IMR-90 (cell line): Measurements from ENCODE around the gene PHAF1. TPM values are rescaled to one million over a fixed set of nuclear protein-coding genes. Genes with fewer than 3 reads are reported as not detected.
A peak's percentile ranks its signal among the peaks of the same experiment; 100 is the strongest.

Experiments used
- ATAC-seq: fragments of 200-7000 bp; cut with Tn5 transposase; 2 replicates; pipeline ENCODE4 v1.9.1; 2020; ENCODE audit warnings: low read depth, mild to moderate bottlenecking, moderate library complexity
- BruUV-seq: library from RNA; stranded (reverse); fragments of 400-500 nt; replicated peaks from 2 replicates; lab custom pipeline; 2021; lab: Mats Ljungman, UMichigan
- CTCF ChIA-PET: fragments of 300-600 bp; formaldehyde crosslinking; extraction: SDS; loops from one replicate; lab custom pipeline; 2021; ENCODE audit warnings: antibody characterized with exemption; lab: Yijun Ruan, JAX
- POLR2A ChIA-PET: fragments of 300-600 bp; sonication (Branson Sonifier 250); formaldehyde crosslinking; loops from one replicate; lab custom pipeline; 2022; ENCODE audit warnings: antibody characterized with exemption; ENCODE audit not compliant: unreplicated experiment; lab: Charles Lee
- DNase-seq: peaks from one replicate; pipeline ENCODE4 v3.0.0; 2013
- H2AFZ ChIP-seq: replicated peaks from 2 replicates; pipeline ENCODE3; 2013; ENCODE audit warnings: low read length, mild to moderate bottlenecking; ENCODE audit not compliant: poor library complexity
- H2AK5ac ChIP-seq: 2 replicates; pipeline ENCODE4 v1.6.1; 2013; ENCODE audit warnings: low read depth, low read length, inconsistent platforms
- H2AK9ac ChIP-seq: replicated peaks from 2 replicates; pipeline ENCODE3; 2013; ENCODE audit warnings: mild to moderate bottlenecking, low read depth, low read length, moderate library complexity; ENCODE audit not compliant: poor library complexity
- H2BK120ac ChIP-seq: 2 replicates; pipeline ENCODE4 v1.6.1; 2013; ENCODE audit warnings: low read depth, low read length, inconsistent platforms
- H2BK15ac ChIP-seq: 3 replicates; pipeline ENCODE4 v1.6.1; 2013; ENCODE audit warnings: low read depth, low read length, inconsistent platforms
- H2BK20ac ChIP-seq: 2 replicates; pipeline ENCODE4 v1.6.1; 2013; ENCODE audit warnings: low read depth, mild to moderate bottlenecking, inconsistent platforms, low read length, moderate library complexity
- H2BK5ac ChIP-seq: 2 replicates; pipeline ENCODE4 v1.6.1; 2013; ENCODE audit warnings: mild to moderate bottlenecking, low read depth, low read length, inconsistent platforms; ENCODE audit not compliant: poor library complexity, severe bottlenecking
- H3K14ac ChIP-seq: replicated peaks from 2 replicates; pipeline ENCODE4 v1.6.1; 2013; ENCODE audit warnings: low read depth, low read length, inconsistent platforms
- H3K18ac ChIP-seq: 2 replicates; pipeline ENCODE4 v1.6.1; 2013; ENCODE audit warnings: low read depth, low read length, control low read depth
- H3K23ac ChIP-seq: 2 replicates; pipeline ENCODE4 v1.6.1; 2013; ENCODE audit warnings: low read depth, low read length, inconsistent platforms
- H3K27ac ChIP-seq: 2 replicates; pipeline ENCODE4 v1.5.1; 2013; ENCODE audit warnings: mild to moderate bottlenecking, control low read depth, low read length; ENCODE audit not compliant: insufficient read depth
- H3K27me3 ChIP-seq: 2 replicates; pipeline ENCODE4 v1.6.1; 2013; ENCODE audit warnings: low read length; ENCODE audit not compliant: control insufficient read depth, insufficient read depth
- H3K36me3 ChIP-seq: 2 replicates; pipeline ENCODE4 v1.6.1; 2013; ENCODE audit warnings: low read length, mixed read lengths; ENCODE audit not compliant: control insufficient read depth, insufficient read depth
- H3K4ac ChIP-seq: 2 replicates; pipeline ENCODE4 v1.6.1; 2013; ENCODE audit warnings: low read depth, low read length, inconsistent platforms
- H3K4me1 ChIP-seq: 2 replicates; pipeline ENCODE4 v1.6.1; 2013; ENCODE audit warnings: low read length, mixed read lengths; ENCODE audit not compliant: control insufficient read depth, insufficient read depth
- H3K4me2 ChIP-seq: 2 replicates; pipeline ENCODE4 v1.6.1; 2013; ENCODE audit warnings: low read depth, mild to moderate bottlenecking, control low read depth, low read length, moderate library complexity
- H3K4me3 ChIP-seq: 2 replicates; pipeline ENCODE4 v1.5.1; 2013; ENCODE audit warnings: low read depth, mild to moderate bottlenecking, control low read depth, low read length, moderate library complexity; ENCODE audit not compliant: insufficient read depth
- H3K56ac ChIP-seq: 2 replicates; pipeline ENCODE4 v1.6.1; 2013; ENCODE audit warnings: low read length, inconsistent platforms; ENCODE audit not compliant: insufficient read depth; ENCODE audit errors: extremely low read depth
- H3K79me1 ChIP-seq, 2 experiments: 2 replicates each; pipeline ENCODE4 v1.6.1; 2013; ENCODE audit warnings: low read length in 2 of 2, inconsistent platforms in 1 of 2, low read depth in 1 of 2
- H3K9ac ChIP-seq: 2 replicates; pipeline ENCODE4 v1.6.1; 2013; ENCODE audit warnings: low read depth, low read length, control low read depth
- H3K9me1 ChIP-seq: 2 replicates; pipeline ENCODE4 v1.6.1; 2013; ENCODE audit warnings: low read length, inconsistent platforms; ENCODE audit not compliant: insufficient read depth
- H3K9me3 ChIP-seq: 2 replicates; pipeline ENCODE4 v1.6.1; 2013; ENCODE audit warnings: low read length; ENCODE audit not compliant: control insufficient read depth, insufficient read depth
- H4K20me1 ChIP-seq: 2 replicates; pipeline ENCODE4 v1.6.1; 2013; ENCODE audit warnings: low read length, inconsistent platforms; ENCODE audit not compliant: insufficient read depth
- H4K5ac ChIP-seq: 2 replicates; pipeline ENCODE4 v1.6.1; 2013; ENCODE audit warnings: mild to moderate bottlenecking, low read depth, low read length, control low read depth
- H4K8ac ChIP-seq, 2 experiments: 2 replicates each; pipeline ENCODE4 v1.6.1; 2013; ENCODE audit warnings: low read depth in 2 of 2, low read length in 2 of 2, control low read depth in 1 of 2, inconsistent platforms in 1 of 2
- H4K91ac ChIP-seq: 2 replicates; pipeline ENCODE4 v1.6.1; 2013; ENCODE audit warnings: low read depth, low read length, inconsistent platforms; ENCODE audit not compliant: insufficient read depth
- BHLHE40 ChIP-seq: fragments of 150-350 bp; IDR thresholded peaks from 2 replicates; pipeline ENCODE4 v1.6.1; 2016; ENCODE audit warnings: mild to moderate bottlenecking, low read depth, low read length
- CEBPB ChIP-seq: IDR thresholded peaks from 2 replicates; pipeline ENCODE4 v1.6.1; 2012; ENCODE audit warnings: low read depth, low read length, improper control_type of control experiment
- CHD1 ChIP-seq: IDR thresholded peaks from 2 replicates; pipeline ENCODE4 v1.6.1; 2012; ENCODE audit warnings: low read depth, low read length, improper control_type of control experiment
- FOS ChIP-seq: fragments of 150-350 bp; IDR thresholded peaks from 2 replicates; pipeline ENCODE4 v1.6.1; 2016; ENCODE audit warnings: low read depth, low read length
- MAFK ChIP-seq: IDR thresholded peaks from 2 replicates; pipeline ENCODE4 v1.6.1; 2012; ENCODE audit warnings: low read depth, low read length, improper control_type of control experiment
- MAZ ChIP-seq: IDR thresholded peaks from 2 replicates; pipeline ENCODE4 v1.6.1; 2012; ENCODE audit warnings: low read depth, mild to moderate bottlenecking, low read length, improper control_type of control experiment, moderate library complexity, borderline replicate concordance
- MXI1 ChIP-seq: IDR thresholded peaks from 2 replicates; pipeline ENCODE4 v1.6.1; 2012; ENCODE audit warnings: low read depth, mild to moderate bottlenecking, low read length, moderate library complexity, borderline replicate concordance
- NFE2L2 ChIP-seq: fragments of 150-350 bp; IDR thresholded peaks from 2 replicates; pipeline ENCODE4 v1.6.1; 2016; ENCODE audit warnings: low read depth, mild to moderate bottlenecking, low read length
- POLR2A ChIP-seq: IDR thresholded peaks from 2 replicates; pipeline ENCODE4 v1.6.1; 2012; ENCODE audit warnings: mild to moderate bottlenecking, low read depth, low read length
- RAD21 ChIP-seq: IDR thresholded peaks from 2 replicates; pipeline ENCODE4 v1.6.1; 2012; ENCODE audit warnings: low read length, improper control_type of control experiment
- RCOR1 ChIP-seq: IDR thresholded peaks from 2 replicates; pipeline ENCODE4 v1.6.1; 2012; ENCODE audit warnings: mild to moderate bottlenecking, low read length, improper control_type of control experiment; ENCODE audit not compliant: insufficient replicate concordance
- RFX5 ChIP-seq: IDR thresholded peaks from 2 replicates; pipeline ENCODE4 v1.8.0; 2012; ENCODE audit warnings: low read depth, mild to moderate bottlenecking, low read length, moderate library complexity
- SMC3 ChIP-seq: fragments of 150-350 bp; IDR thresholded peaks from 2 replicates; pipeline ENCODE4 v1.6.1; 2016; ENCODE audit warnings: low read depth, mild to moderate bottlenecking, antibody characterized with exemption, low read length, moderate library complexity
- WGBS, 2 experiments: methylation state at CpG; one replicate each; pipeline versions ENCODE4 v1.1.5 to v1.1.7; 2013; ENCODE audit warnings: missing lambda C conversion rate in 2 of 2; ENCODE audit not compliant: insufficient read length in 1 of 2; ENCODE audit errors: extremely low coverage in 2 of 2; 5-methylcytosine and 5-hydroxymethylcytosine counted together
- dilution Hi-C: fragments of 300-500 bp; cut with HindIII; formaldehyde crosslinking; loops from one replicate; pipeline ENCODE4 v1.14.3; 2018; ENCODE audit warnings: low sequenced_read_pairs; ENCODE audit not compliant: unreplicated experiment
- in situ Hi-C: fragments of 300-500 bp; cut with MboI; formaldehyde crosslinking; loops from 3 replicates; pipeline ENCODE4 v1.14.3; 2019; ENCODE audit warnings: low sequenced_read_pairs, inconsistent platforms, mixed read lengths
- intact Hi-C: fragments of 100-400 bp; cut with micrococcal nuclease; formaldehyde crosslinking; loops from 2 replicates; pipeline ENCODE4 v1.10.0; 2022
- polyA plus RNA-seq, 3 experiments: library from polyadenylated mRNA; depleted of rRNA; stranded (reverse); fragments of >200 nt; gene quantifications; 2 replicates each; pipeline ENCODE4 v1.2.3, GENCODE V29; 2012; ENCODE audit warnings: low replicate concordance in 1 of 3
- total RNA-seq: library from RNA; depleted of rRNA; stranded (reverse); fragments of >200 nt; gene quantifications from 2 replicates; pipeline ENCODE4 v1.2.3, GENCODE V29; 2012
- TF ChIP-seq, protein P1 (sequence below): fragments of 150-350 bp; IDR thresholded peaks from 2 replicates; pipeline ENCODE4 v1.6.1; 2017; ENCODE audit warnings: mild to moderate bottlenecking, antibody characterized with exemption, low read length, low read depth
- TF ChIP-seq, protein P2 (sequence below): fragments of 150-350 bp; IDR thresholded peaks from 2 replicates; pipeline ENCODE4 v1.6.1; 2016; ENCODE audit warnings: low read depth, mild to moderate bottlenecking, low read length, moderate library complexity, borderline replicate concordance

PHAF1 gene
- total and polyA plus RNA-seq, 2 of the 4 experiments (the other 2 are of a cell fraction) = 14.0 to 19.8 TPM

DNA sequence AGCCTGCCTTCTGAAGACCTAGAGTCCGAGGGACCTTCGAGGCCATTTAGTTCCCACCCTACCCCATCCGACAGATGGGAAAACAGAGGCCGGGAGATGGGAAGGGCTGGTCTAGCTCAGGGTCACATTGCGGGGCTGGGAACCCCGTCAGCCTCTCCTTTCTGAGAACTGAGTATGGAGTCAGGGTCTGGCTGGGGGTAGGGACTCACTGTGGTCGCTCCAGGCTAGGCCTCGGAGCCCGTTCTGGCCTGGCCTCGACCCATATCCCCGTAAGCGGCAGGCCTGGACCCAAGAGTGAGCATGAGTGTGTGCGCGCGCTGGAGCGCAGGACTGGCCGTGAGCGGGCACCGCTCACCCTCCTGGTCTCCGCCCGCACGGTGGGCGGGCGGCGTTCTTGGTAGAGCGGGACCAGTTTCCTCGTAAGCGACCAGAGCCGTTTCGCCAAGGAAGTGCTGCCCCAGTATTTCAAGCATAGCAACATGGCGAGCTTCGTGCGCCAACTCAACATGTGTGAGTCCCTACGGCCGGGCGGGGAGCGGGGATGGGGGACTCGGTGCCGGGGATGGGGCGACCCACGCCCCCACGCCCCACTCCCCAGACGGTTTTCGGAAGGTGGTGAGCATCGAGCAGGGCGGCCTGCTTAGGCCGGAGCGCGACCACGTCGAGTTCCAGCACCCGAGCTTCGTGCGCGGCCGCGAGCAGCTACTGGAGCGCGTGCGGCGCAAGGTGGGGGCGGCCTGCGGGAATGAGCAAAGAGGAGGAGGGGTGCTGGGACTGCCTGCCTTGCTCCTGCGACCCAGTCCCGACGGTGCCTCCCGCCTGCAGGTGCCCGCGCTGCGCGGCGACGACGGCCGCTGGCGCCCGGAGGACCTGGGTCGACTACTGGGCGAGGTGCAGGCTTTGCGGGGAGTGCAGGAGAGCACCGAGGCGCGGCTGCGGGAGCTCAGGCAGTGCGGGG lies 55.7 kb downstream of the PHAF1 start (continued):
- TF ChIP-seq CHD1 = no peak
- TF ChIP-seq MAFK = no peak

DNA sequence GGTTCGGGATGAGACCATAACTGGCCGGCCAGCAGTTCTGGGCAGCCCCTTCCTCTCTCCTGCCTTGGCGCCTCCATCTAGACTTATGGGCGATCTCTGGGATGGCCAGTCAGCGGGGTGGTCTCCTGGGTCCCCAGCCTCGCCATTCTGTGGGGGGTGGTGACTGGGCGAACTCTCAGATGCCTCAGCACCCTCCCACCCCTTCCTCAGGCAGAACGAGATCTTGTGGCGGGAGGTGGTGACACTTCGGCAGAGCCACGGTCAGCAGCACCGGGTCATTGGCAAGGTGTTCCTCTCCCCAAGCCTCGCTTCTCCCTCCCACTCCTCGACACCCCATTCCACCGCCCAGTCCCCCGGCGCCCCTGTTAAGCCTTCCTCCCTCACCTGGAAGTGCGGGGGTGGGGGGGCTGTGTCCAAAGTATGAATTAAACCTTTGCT lies 56.4 kb downstream of the PHAF1 start:
- Histone ChIP-seq H3K4ac (no peak overlapping the region), H2AFZ (no peak overlapping the region), H2BK5ac (no peak overlapping the region), H3K56ac (no peak overlapping the region), H4K5ac (no peak overlapping the region), H2BK20ac (no peak overlapping the region), H4K20me1 (no peaks in the 10 kb centered on the region), H4K91ac (no peak overlapping the region), H4K8ac (no peak overlapping the region), H3K14ac (no peak overlapping the region), H3K79me1 (peaks cover 4 to 16% of the 10 kb centered on the region in 2 experiments; a peak in 3 of 4 replicates), H3K9me3 (no peaks in the 10 kb centered on the region), H3K4me3 (no peak overlapping the region), H3K18ac (no peak overlapping the region), H3K4me2 (no peak overlapping the region), H2AK9ac (peak overlapping the region; percentile 55), H3K9me1 (peaks cover 10% of the 10 kb centered on the region), H3K27me3 (peaks cover 24% of the 10 kb centered on the region; the same call in 1 of the 2 replicates), H3K4me1 (peaks cover 34% of the 10 kb centered on the region), H3K9ac (no peak overlapping the region), H3K27ac (no peak overlapping the region), H2BK15ac (no peak overlapping the region), H2AK5ac (0 out of 2 replicates have a peak overlapping the region, but pooled peaks have one; percentile 3), H2BK120ac (no peak overlapping the region), H3K23ac (no peak overlapping the region), H3K36me3 (peaks cover 3% of the 10 kb centered on the region; the same call in 1 of the 2 replicates)
- no peak for DNase-seq
- dilution Hi-C loops = no loop called here
- no CpG with 5 or more reads among the region's 18 CpGs for WGBS, 2 experiments
- ATAC-seq = no peak
- POLR2A ChIA-PET = no interaction called here
- in situ Hi-C loops = no loop called here
- CTCF ChIA-PET = no interaction called here
- intact Hi-C loops = no loop called here
- BruUV-seq = no TSS peak
- TF ChIP-seq BHLHE40 (no peak), RFX5 (no peak), SMC3 (no peak), CHD1 (no peak), MXI1 (no peak), CEBPB (no peak), RAD21 (no peak), MAZ (no peak), POLR2A (no peak), FOS (no peak), NFE2L2 (no peak), RCOR1 (no peak)
- TF ChIP-seq, protein P1, sequence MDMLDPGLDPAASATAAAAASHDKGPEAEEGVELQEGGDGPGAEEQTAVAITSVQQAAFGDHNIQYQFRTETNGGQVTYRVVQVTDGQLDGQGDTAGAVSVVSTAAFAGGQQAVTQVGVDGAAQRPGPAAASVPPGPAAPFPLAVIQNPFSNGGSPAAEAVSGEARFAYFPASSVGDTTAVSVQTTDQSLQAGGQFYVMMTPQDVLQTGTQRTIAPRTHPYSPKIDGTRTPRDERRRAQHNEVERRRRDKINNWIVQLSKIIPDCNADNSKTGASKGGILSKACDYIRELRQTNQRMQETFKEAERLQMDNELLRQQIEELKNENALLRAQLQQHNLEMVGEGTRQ = no peak
- TF ChIP-seq, protein P2, sequence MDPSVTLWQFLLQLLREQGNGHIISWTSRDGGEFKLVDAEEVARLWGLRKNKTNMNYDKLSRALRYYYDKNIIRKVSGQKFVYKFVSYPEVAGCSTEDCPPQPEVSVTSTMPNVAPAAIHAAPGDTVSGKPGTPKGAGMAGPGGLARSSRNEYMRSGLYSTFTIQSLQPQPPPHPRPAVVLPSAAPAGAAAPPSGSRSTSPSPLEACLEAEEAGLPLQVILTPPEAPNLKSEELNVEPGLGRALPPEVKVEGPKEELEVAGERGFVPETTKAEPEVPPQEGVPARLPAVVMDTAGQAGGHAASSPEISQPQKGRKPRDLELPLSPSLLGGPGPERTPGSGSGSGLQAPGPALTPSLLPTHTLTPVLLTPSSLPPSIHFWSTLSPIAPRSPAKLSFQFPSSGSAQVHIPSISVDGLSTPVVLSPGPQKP = no peak
